Endothelial cell of umbilical vein (primary cell): ENCODE measurements around the gene KCNH1. TPM values are rescaled to one million over a fixed set of nuclear protein-coding genes. Genes with fewer than 3 reads are reported as not detected.

Experiments
- BruUV-seq: library from RNA; stranded (reverse); fragments of 400-500 nt; replicated peaks from 2 replicates; lab custom pipeline; 2021; lab: Mats Ljungman, UMichigan
- CTCF ChIA-PET: fragments of 300-600, 350-600 bp; sonication (Branson Sonifier 250); formaldehyde crosslinking; loops from one replicate; lab custom pipeline; 2021; ENCODE audit warnings: antibody characterized with exemption, inconsistent platforms; lab: Charles Lee
- POLR2A ChIA-PET: fragments of 300-600, 350-600 bp; sonication (Branson Sonifier 250); formaldehyde crosslinking; loops from one replicate; lab custom pipeline; 2021; ENCODE audit warnings: antibody characterized with exemption, inconsistent platforms; lab: Charles Lee
- DNase-seq: peaks from one replicate; pipeline ENCODE4 v3.0.0-alpha.2; 2011; ENCODE audit warnings: low read depth, low spot score
- FAIRE-seq: peaks from 2 replicates; lab custom pipeline; 2011; peaks lifted over from hg19 to GRCh38; lab: Jason Lieb, UNC
- H2AFZ ChIP-seq: 2 replicates; pipeline ENCODE4 v1.6.0; 2012; ENCODE audit warnings: low read depth, low read length, control low read depth, inconsistent platforms
- H3K27ac ChIP-seq: 2 replicates; pipeline ENCODE4 v1.5.1; 2011; ENCODE audit warnings: low read depth, mild to moderate bottlenecking, control low read depth, low read length, moderate library complexity; ENCODE audit not compliant: insufficient read depth
- H3K27me3 ChIP-seq, 2 experiments: 2 replicates each; pipeline versions ENCODE4 v1.6.0 to v1.6.1; 2011; ENCODE audit warnings: low read length in 2 of 2, mixed read lengths in 1 of 2; ENCODE audit not compliant: control insufficient read depth in 2 of 2, insufficient read depth in 2 of 2
- H3K36me3 ChIP-seq, 2 experiments: 2 replicates in 1 of 2; 3 replicates in 1 of 2; pipeline ENCODE4 v1.5.1; 2011; ENCODE audit warnings: low read length in 2 of 2, mild to moderate bottlenecking in 1 of 2, moderate library complexity in 1 of 2; ENCODE audit not compliant: control insufficient read depth in 2 of 2, insufficient read depth in 2 of 2; ENCODE audit errors: extremely low read depth in 1 of 2
- H3K4me1 ChIP-seq: 3 replicates; pipeline ENCODE4 v1.5.1; 2011; ENCODE audit warnings: mild to moderate bottlenecking, low read length; ENCODE audit not compliant: control insufficient read depth, insufficient read depth; ENCODE audit errors: extremely low read depth
- H3K4me2 ChIP-seq: 2 replicates; pipeline ENCODE4 v1.6.1; 2011; ENCODE audit warnings: low read length, control low read depth, mixed read lengths; ENCODE audit not compliant: insufficient read depth
- H3K4me3 ChIP-seq, 3 experiments: fragments of 200-600 bp in 1 of 3; sonication (generic), shearing (Covaris generic) in 1 of 3; replicated peaks in 1 of 3; 2 replicates each; pipeline ENCODE4 v1.5.1; 2011 to 2016; ENCODE audit warnings: control low read depth in 3 of 3, low read length in 3 of 3, mild to moderate bottlenecking in 2 of 3, inconsistent platforms in 1 of 3, low read depth in 1 of 3, moderate library complexity in 1 of 3; ENCODE audit not compliant: insufficient read depth in 1 of 3
- H3K79me2 ChIP-seq: 2 replicates; pipeline ENCODE4 v1.6.0; 2012; ENCODE audit warnings: low read length, inconsistent platforms; ENCODE audit not compliant: control insufficient read depth, insufficient read depth
- H3K9ac ChIP-seq: replicated peaks from 2 replicates; pipeline ENCODE3; 2011; ENCODE audit warnings: low read length, control low read depth; ENCODE audit not compliant: insufficient read depth; ENCODE audit errors: extremely low read depth
- H3K9me1 ChIP-seq: replicated peaks from 3 replicates; pipeline ENCODE4 v1.6.0; 2011; ENCODE audit warnings: mild to moderate bottlenecking, low read length; ENCODE audit not compliant: control insufficient read depth, insufficient read depth; ENCODE audit errors: extremely low read depth
- H3K9me3 ChIP-seq: replicated peaks from 2 replicates; pipeline ENCODE4 v1.5.1; 2012; ENCODE audit warnings: low read length, inconsistent platforms; ENCODE audit not compliant: control insufficient read depth, insufficient read depth
- H4K20me1 ChIP-seq: replicated peaks from 2 replicates; pipeline ENCODE3; 2011; ENCODE audit warnings: mild to moderate bottlenecking, low read length; ENCODE audit not compliant: control insufficient read depth, insufficient read depth; ENCODE audit errors: extremely low read depth
- EZH2 ChIP-seq: IDR thresholded peaks from 2 replicates; pipeline ENCODE4 v1.6.1; 2012; ENCODE audit warnings: borderline replicate concordance, low read depth, mild to moderate bottlenecking, moderate library complexity, low read length, inconsistent platforms; ENCODE audit not compliant: severe bottlenecking
- FOS ChIP-seq: IDR thresholded peaks from 2 replicates; pipeline ENCODE4 v1.6.1; 2011; ENCODE audit warnings: mild to moderate bottlenecking, low read length, moderate library complexity, borderline replicate concordance; ENCODE audit not compliant: insufficient read depth
- GATA2 ChIP-seq: IDR thresholded peaks from 2 replicates; pipeline ENCODE4 v1.7.0; 2011; ENCODE audit warnings: low read depth, mild to moderate bottlenecking, moderate library complexity, mixed read lengths, low read length; ENCODE audit not compliant: insufficient read length, insufficient read depth
- JUN ChIP-seq: IDR thresholded peaks from 2 replicates; pipeline ENCODE4 v1.6.1; 2011; ENCODE audit warnings: borderline replicate concordance, low read depth; ENCODE audit not compliant: insufficient read length, insufficient read depth
- MYC ChIP-seq: IDR thresholded peaks from one replicate; pipeline ENCODE4 v1.6.1; 2011; ENCODE audit warnings: mild to moderate bottlenecking, low read depth, low read length
- POLR2A ChIP-seq: IDR thresholded peaks from 2 replicates; pipeline ENCODE4 v1.6.1; 2012; ENCODE audit warnings: low read depth, mild to moderate bottlenecking, control low read depth, low read length
- POLR2AphosphoS5 ChIP-seq: IDR thresholded peaks from 2 replicates; pipeline ENCODE4 v1.6.1; 2012; ENCODE audit warnings: low read depth, mild to moderate bottlenecking, control low read depth, low read length, moderate library complexity; ENCODE audit not compliant: insufficient read depth
- dilution Hi-C: fragments of 300-500 bp; cut with MboI; formaldehyde crosslinking; loops from one replicate; pipeline ENCODE4 v1.15.0; 2019; ENCODE audit warnings: low sequenced_read_pairs; ENCODE audit not compliant: extremely low pct_ligation_motif_present
- intact Hi-C: fragments of 100-400 bp; cut with micrococcal nuclease; formaldehyde crosslinking; loops from one replicate; pipeline ENCODE4 v1.10.0; 2022
- polyA plus RNA-seq, 4 experiments: library from polyadenylated mRNA; depleted of rRNA in 3 of 4; stranded (reverse) in 3 of 4; unstranded in 1 of 4; fragments of >200 nt; gene quantifications; 2 replicates each; pipeline versions ENCODE4 v1.2.1 to v1.2.3, GENCODE V29; 2011 to 2012; ENCODE audit warnings: missing spikeins in 1 of 4
- total RNA-seq: library from RNA; stranded (reverse); gene quantifications from 2 replicates; pipeline ENCODE4 v1.2.3, GENCODE V29; 2021
- TF ChIP-seq, protein P1 (sequence below), 2 donors: IDR thresholded peaks; 1 replicate in 1 of 2; 2 replicates in 1 of 2; pipeline ENCODE4 v1.5.1; 2011; ENCODE audit warnings: low read length in 2 of 2, mild to moderate bottlenecking in 2 of 2, moderate library complexity in 2 of 2, control low read depth in 1 of 2, inconsistent platforms in 1 of 2, low read depth in 1 of 2; ENCODE audit not compliant: insufficient read depth in 1 of 2; ENCODE audit errors: extremely low read depth in 1 of 2
- TF ChIP-seq, protein P2 (sequence below): IDR thresholded peaks from 2 replicates; pipeline ENCODE4 v1.6.1; 2011; ENCODE audit not compliant: insufficient read depth, insufficient read length

Gene KCNH1
- total and polyA plus RNA-seq, 2 donors (not counting 3 experiments of a cell fraction or from before 2014, with no cell fraction given): not detected

DNA sequence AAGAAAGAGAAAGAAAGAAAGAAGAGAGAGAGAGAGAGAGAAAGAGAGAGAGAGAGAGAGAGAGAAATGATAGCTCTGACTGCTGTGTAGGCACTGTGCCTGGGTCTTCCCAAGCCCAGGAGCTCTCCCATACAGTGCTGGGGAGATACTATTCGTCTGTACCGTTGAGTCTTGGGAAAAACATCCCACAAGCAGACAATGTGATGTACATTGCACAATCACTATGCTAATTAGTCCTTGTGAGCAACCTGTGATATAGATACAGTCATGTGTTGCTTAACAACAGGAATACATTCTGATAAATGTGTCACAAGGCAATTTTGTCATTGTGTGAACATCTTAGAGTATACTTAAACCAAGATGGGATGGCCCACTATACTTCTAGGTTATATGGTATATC, 424.2 kb downstream of the KCNH1 start:
- POLR2A ChIA-PET: no interaction called here
- Histone ChIP-seq H3K79me2 (no peaks in the 10 kb centered on the region), H3K9ac (no peak overlapping the region), H3K9me3 (no peaks in the 10 kb centered on the region), H3K4me2 (no peak overlapping the region), H3K9me1 (no peaks in the 10 kb centered on the region), H2AFZ (no peak overlapping the region), H3K4me3 (no peak overlapping the region), H3K4me1 (no peaks in the 10 kb centered on the region), H3K36me3 (no peaks in the 10 kb centered on the region), H3K27ac (no peak overlapping the region), H3K27me3 (no peaks in the 10 kb centered on the region), H4K20me1 (no peaks in the 10 kb centered on the region)
- no peak for FAIRE-seq
- CTCF ChIA-PET: no interaction called here
- DNase-seq: no peak
- dilution Hi-C loops (no loop called here), intact Hi-C loops (no loop called here)
- TF ChIP-seq MYC: no peak
- TF ChIP-seq, protein P1, sequence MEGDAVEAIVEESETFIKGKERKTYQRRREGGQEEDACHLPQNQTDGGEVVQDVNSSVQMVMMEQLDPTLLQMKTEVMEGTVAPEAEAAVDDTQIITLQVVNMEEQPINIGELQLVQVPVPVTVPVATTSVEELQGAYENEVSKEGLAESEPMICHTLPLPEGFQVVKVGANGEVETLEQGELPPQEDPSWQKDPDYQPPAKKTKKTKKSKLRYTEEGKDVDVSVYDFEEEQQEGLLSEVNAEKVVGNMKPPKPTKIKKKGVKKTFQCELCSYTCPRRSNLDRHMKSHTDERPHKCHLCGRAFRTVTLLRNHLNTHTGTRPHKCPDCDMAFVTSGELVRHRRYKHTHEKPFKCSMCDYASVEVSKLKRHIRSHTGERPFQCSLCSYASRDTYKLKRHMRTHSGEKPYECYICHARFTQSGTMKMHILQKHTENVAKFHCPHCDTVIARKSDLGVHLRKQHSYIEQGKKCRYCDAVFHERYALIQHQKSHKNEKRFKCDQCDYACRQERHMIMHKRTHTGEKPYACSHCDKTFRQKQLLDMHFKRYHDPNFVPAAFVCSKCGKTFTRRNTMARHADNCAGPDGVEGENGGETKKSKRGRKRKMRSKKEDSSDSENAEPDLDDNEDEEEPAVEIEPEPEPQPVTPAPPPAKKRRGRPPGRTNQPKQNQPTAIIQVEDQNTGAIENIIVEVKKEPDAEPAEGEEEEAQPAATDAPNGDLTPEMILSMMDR (IDR thresholded peaks at IDR 0.05; ENCODE audit: extremely low read depth in 1 of 2, insufficient read depth in 1 of 2, low read depth in 1 of 2, low read length in 2 of 2): no peak
- no peak for TF ChIP-seq EZH2
- no peak for TF ChIP-seq FOS
- no peak for TF ChIP-seq JUN
- no peak for TF ChIP-seq POLR2A
- TF ChIP-seq, protein P2, sequence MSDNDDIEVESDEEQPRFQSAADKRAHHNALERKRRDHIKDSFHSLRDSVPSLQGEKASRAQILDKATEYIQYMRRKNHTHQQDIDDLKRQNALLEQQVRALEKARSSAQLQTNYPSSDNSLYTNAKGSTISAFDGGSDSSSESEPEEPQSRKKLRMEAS: no peak
- no peak for TF ChIP-seq POLR2AphosphoS5
- TF ChIP-seq GATA2: no peak
- no TSS peak for BruUV-seq
